Measurements from ENCODE around the gene RAB3D.

- TF ChIP-seq POLR2A (IDR thresholded peaks at IDR 0.05), result no peak
- TF ChIP-seq, protein P1, sequence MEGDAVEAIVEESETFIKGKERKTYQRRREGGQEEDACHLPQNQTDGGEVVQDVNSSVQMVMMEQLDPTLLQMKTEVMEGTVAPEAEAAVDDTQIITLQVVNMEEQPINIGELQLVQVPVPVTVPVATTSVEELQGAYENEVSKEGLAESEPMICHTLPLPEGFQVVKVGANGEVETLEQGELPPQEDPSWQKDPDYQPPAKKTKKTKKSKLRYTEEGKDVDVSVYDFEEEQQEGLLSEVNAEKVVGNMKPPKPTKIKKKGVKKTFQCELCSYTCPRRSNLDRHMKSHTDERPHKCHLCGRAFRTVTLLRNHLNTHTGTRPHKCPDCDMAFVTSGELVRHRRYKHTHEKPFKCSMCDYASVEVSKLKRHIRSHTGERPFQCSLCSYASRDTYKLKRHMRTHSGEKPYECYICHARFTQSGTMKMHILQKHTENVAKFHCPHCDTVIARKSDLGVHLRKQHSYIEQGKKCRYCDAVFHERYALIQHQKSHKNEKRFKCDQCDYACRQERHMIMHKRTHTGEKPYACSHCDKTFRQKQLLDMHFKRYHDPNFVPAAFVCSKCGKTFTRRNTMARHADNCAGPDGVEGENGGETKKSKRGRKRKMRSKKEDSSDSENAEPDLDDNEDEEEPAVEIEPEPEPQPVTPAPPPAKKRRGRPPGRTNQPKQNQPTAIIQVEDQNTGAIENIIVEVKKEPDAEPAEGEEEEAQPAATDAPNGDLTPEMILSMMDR (IDR thresholded peaks at IDR 0.05), result no peak
- no peak for TF ChIP-seq POLR2AphosphoS5 (IDR thresholded peaks at IDR 0.05; ENCODE audit: insufficient read depth in 1 of 2, low read depth in 1 of 2)
Measured at GRCh38 chr19:11322269-11323024, 17.0 kb downstream of the RAB3D start.

All from vagina (tissue), 2 donors.